HuH-7.5 (cell line): Measurements from ENCODE around the gene ADIPOR2.

Experiments used
- DNase-seq: peaks from one replicate; pipeline ENCODE4 v3.0.0; 2011; ENCODE audit warnings: low spot score

The ADIPOR2 gene

DNA sequence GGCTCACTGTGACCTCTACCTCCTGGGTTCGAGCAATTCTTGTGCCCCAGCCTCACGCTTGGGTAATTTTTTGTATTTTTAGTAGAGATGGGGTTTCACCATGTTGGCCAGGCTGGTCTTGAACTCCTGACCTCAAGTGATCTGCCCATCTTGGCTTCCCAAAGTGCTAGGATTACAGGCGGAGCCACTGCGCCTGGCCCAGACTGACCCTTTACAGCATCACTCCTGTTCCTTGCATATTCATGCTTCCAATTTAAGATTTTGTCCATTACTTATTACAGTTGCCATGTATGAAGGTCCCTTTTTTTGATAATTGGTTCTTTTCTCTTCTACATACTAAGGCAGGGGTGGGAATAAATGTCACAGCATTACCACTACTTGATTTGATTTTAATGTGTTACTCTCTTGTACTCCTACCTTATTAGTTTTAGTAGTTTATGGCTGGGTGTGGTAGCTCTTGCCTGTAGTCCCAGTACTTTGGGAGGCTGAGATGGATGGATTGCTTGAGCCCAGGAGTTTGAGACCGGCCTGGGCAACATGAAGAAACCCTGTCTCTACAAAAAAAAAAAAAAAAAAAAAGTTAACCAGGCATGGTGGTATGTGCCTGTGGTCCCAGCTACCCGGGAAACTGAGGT is 46.9 kb downstream of the ADIPOR2 start:
- DNase-seq: no peak

DNA sequence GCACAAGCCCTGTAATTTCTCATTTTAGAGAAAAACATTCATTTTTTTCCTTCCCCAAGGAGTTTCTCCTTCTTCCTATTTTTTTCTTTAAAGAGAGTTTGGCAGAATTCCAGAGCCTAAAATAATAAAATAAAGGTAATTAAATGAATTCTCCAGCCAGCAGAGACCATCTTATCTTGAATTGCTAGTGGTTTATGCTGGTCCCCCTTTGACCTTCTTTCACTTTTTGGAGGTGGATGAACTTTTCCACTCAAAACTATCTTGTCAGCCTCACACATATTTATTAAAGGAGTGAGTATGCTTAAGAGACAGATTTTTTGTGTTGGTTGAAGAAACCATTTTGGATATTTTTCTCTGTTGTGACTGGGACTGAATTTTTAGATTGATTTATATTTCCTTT is 47.6 kb downstream of the ADIPOR2 start:
- DNase-seq: no peak

DNA sequence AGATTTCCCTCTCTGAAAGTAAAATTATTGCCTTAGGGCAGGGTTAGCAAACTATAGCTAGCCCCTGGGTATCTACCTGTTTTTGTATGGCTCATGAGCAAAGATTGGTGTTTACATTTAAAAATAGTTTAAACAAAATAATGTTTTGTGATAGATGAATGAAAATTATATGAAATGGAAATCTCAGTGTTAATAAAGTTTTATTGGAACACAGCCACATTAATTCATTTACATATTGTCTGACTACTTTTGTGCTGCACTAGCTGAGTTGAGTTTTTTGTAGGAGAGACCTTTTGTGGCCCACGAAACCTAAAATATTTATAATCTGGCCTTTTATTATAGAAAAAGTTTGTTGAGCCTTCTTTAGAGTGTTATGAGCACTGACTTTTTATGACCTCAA is 48.5 kb downstream of the ADIPOR2 start:
- DNase-seq: no peak

DNA sequence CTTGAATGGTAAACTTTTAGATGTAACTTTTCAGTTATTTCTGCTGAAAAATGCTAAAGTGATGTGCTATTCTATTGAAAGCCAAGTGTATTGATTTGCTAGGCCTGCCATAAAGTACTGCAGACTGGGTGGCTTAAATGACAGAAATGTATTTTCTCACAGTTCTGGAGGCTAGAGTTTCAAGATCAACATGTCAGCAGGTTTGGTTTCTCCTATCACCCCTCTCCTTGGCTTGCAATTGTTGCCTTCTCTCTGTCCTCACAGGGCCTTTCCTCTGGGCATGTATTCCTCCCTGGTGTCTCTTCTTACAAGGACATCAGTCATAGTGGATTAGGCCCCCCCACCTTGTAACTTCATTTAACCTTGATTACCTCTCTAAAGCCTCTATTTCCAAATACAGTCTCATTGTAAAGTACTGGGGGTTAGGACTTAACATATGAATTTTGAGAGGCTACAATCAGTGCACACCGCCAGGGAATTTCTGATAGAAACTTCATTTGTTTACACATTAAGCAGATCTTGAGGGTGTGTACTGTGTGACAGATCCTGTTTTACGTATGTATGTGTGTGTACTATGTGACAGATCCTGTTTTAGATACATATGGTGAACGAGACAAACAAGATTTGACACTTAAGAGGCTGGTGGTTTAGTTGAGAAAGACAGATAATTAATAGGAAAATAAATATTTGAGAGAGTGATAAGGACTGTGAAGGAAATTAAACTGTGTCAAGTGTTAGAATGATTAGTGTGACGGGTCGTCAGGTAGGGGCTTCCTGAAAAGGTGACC is 49.5 kb downstream of the ADIPOR2 start:
- DNase-seq: no peak

DNA sequence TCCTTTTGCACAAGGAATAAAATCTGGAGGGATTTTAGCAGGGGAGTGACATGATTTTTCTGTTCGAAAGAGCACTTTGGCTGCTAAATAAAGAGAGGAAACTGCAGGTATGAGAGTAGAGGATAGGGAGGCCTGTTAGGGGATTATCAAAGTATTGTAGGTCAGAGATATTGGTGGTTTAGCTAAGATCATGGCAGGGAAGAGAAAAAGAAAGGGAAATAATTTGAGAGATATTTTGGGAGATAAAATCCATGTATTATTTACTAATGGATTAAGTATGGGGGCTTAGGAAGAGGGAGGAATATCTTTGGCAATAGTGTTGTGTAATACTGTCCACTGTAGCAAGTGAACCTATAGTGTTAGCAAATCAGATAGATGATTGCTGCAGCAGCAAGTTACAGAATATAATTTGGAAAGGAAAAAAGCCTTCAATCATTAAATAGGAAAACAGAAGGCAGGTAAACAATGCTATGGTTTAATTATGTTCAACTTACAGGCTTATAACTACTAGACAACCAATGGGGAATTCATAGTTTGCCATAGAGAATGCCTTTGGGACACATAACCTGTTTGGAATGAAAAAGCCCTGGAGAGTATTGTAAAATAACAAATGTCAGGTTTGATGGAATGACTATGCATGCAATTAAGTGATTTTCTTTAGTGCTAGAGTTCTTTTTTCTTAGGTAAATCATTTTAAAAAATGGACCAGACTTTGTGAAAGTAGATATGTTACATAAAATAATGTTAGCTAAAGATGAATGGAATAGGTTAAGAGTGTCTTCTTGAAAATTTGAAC is 50.5 kb downstream of the ADIPOR2 start:
- DNase-seq: peak; percentile 7

DNA sequence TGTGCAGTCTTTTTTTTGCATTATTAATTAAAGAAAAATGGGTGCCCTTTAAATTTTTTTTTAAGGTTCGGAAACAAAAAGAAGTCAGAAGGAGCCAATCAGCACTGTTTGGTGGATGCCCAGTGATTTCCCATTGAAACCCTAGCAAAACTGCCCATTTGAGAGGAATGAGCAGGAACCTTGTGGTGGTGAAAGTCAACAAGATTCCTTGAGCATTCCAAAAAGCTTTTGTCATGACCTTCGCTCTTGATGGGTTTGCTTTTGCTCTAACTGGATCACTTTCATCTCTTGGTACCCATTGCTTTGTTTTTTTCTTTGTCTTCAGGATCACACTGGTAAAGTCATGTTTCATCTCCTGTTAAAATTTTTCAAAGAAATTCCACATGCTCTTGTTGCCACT is 54.1 kb downstream of the ADIPOR2 start:
- DNase-seq: no peak

DNA sequence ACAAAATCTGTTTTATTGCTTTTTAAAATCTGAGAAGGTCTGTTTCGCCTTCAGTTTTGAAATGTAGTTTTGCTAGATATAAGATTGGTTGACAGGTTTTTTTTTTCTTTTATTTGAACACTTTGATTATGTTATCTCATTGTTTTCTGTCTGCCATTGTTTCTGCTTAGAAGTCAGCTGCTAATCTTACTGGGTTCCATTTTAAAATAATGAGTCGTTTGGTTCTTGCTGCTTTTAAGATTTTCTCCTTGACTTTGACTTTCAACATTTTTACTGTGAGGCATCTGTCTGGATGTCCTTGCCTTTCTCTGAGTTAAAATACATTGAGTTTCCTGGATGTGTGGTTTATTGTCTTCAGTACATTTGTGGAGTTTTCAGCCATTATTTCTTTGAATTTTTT is 56.7 kb downstream of the ADIPOR2 start:
- DNase-seq: no peak

DNA sequence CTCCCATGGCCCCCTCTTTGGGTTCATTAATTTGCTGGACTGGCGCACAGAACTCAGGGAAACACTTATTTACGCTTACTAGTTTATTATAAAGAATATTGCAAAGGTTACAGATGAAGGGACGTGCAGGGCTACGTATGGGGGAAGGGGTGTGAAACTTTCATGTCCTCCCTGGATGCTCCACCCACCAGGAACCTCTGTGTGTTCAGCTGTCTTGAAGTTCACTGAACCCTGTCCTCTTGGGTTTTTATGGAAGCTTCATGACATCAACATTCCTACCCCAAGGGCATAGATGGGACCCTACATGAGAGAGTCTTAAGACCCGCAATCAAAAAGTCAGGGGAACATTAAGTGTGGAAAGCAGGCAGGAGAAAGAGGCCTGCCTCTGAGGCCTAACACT is 58.1 kb downstream of the ADIPOR2 start:
- no peak for DNase-seq

DNA sequence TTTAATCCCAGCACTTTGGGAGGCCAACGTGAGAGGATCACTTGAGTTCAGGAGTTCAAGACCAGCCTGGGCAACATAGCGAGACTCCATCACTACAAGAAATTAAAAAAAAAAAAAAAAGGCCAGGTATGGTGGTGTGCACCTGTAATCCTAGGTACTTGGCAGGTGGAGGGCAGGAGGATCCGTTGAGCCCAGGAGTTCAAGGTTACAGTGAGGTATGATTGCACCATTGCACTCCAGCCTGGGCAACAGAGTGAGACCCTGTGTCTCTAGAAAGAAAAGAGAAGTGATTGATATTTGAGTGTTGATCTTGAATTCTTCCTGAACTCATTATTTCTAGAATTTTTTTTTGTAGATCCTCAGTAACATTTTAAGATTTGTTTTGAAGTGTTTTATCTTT is 59.4 kb downstream of the ADIPOR2 start:
- DNase-seq: no peak

DNA sequence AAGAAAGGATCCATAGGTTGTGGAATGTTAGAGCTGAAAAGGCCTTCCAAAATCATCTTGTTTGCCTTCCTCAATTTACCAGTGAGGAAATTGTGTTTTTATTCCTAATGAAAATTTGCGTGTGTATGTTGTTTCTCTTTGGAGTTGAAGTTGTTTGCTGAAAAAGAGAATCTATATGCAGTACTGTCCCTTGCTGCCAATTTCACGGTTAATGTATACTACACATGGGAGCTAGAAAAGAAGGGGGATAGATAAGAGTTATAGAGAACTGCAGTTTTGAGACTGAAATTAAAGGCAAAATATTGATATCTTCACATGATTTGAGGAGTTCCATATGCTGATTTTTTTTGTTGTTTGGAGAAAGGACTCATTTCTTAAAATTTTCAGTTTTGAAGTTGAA is 67.5 kb downstream of the ADIPOR2 start:
- no peak for DNase-seq

DNA sequence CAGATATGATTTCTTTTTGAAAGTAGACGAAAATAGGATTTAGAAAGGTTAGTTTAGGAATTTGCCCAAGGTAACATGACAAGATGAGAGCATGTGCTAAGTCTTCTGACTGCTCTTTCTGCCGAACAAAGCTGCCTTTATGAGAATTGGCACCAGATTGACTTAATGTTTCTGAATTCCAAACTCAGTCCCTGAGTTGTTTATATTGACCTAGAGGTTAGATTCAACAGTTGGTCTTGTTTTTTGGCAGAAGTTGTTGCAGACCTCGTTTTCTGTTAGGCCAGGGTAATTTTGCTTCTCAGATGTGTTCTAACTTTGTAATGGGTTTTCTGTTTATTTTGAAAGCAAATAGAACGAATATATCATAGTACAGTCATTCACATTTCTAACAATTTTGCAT is 68.0 kb downstream of the ADIPOR2 start:
- DNase-seq: no peak

DNA sequence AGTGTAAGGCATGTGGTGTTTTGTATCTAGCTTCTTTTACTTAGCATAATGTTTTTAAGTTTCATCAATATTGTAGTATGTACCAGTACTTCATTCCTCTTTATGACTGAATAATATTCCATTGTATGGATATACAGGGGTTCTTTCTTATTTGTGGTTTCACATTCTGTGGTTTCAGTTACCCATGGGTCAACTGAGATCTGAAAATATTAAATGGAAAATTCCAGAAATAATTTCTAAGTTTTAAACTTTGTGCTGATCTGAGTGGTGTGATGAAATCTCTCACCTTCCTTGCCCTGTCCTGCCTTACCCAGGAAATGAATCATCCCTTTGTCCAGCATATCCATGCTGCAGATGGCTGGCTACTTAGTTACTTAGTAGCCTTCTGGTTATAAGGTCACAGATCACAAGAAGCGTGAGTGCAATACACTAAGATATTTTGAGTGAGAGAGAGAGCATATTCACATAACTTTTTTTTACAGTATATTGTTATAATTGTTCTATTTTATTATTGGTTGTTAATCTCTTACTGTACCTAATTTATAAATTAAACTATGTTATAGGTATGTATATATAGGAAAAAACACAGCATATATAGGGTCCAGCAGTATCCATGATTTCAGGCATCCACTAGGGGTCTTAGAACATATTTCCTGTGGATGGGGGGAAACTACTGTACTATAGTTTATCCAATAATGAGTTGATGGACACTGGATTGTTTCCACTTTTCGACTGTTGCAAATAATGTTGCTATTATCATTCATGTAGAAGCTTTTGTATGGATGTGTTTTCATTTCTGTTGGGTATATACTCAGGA is 69.9 kb downstream of the ADIPOR2 start:
- no peak for DNase-seq

DNA sequence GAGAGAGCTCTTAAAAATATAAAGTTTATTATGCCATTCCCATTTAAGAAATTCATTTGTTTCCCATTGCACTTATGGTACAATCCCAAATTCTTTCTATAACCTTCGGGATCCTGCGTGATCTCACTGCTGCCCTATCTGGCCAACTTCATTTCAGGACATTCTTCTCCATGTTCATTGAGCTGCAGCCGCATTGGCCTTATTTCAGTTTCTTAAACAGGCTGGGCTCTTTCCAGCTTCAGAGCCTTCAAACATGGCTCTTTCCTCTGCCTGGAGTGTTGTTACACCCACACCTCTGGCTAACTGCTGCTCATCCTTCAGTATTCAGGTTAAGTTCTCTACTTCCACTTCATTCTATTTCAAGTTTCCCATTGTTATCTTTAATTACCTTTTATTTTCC is 71.0 kb downstream of the ADIPOR2 start:
- no peak for DNase-seq

DNA sequence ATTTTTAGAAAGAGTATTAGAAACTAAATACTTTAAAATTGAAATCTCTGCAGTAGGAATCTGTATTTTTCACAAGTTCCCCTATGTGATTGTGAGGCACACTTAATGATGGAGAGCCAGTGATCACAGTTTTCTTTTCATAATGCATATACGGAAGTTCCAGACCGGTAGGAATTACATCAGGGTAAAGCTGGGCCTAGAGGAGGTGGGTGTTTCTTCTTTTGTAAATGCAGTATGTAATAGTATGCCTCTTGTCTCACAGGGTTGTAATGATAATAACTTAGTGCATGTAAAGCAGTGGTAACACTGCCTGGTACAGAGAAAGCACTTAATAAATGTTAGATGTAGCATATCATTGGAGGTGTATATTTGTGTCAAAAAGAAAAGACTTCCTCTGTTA is 72.3 kb downstream of the ADIPOR2 start:
- DNase-seq: no peak

DNA sequence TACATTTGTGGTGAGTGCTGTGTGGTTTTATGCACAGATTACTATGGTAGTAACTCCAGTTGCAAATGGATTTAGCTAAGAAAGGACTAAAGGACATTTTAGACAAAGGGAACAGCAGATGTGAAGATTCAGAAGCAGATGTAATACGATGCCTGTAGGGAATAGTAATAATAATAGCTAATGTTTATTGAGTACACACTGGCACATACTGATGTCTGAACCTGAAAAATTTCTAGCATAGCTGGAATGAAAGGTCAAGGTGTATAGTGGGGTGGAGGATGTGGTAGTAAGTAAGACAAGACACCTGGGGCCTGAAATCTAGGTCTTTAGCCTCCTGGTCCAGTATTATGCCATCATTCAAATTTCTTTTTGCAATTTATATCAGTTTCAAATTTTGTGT is 75.2 kb downstream of the ADIPOR2 start:
- DNase-seq: no peak

DNA sequence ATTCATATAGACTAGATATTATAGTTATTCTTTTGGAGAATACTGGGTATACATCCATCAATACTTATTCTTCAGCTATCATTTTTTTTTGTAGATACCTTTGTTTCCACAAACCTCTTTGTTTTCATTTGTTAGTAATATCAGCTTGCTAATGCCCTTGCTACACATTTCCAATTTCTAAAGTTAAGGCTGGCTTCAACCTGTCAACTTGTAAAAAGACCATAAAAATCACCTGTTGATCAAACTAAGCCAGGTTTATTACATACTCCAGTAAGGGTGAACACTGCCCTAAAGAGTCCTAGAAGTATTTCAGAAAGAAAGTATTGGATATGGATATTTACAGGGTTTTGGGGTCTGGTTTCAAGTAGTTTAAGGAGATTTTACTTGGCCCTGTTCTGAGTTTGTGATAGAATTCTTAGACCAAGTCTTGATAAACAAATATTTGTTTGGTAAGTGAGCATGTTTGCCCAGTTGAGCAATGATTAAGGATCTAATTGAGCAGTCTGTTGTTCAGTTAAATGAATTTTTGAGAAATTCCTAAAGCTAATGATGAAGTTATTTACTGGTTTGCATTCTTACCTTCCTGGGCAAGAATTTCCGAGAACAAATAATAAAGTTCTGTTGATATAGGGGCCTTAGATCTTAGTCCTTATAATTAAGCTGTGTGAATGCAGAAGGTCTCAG is 76.7 kb downstream of the ADIPOR2 start:
- no peak for DNase-seq

DNA sequence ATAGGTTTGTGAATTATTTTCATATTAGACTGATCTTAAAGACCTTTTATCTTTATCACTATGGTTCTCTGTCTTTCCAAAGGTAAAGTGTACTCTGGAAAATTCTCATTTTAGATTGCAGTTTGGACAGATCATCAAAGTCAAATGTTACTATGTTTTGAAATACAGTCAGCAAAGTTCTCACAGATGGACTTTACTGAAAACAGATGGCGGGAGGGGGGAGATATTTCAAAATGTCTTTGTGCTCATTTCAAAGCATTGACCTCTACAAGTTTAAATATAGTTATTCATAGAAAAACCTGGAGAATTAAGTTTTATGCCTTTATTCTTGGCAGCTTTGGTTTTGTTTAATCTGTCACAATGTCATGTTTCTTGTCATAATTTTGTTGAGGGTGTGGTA is 77.7 kb downstream of the ADIPOR2 start:
- DNase-seq: no peak

DNA sequence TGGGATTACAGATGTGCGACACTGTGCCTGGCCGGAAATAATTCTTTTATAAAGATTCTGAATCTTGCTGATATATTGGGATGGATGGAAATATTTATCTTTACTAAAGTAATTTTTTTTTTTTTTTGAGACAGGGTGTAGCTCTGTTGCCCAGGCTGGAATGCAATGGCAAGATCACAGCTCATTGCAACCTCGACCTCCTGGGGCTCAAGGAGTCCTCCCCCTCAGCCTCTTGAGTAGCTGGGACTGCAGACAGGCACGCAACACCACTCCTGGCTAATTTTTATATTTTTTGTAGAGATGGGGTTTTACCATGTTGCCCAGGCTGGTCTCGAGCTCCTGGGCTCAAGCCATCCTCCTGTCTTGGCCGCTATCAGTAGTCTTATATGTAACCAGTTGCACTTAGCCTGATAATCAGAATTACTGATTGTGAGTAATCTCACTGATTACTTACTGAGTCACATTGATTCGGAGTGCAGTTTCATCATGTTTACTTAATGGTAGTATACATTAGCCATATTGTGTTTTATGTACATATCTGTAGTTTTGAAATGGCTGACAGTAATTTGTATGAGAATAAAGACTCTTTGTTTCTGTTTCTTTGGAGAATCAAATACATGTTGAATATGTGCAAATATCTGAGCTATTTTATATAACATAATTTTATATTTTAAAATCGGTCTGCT is 79.1 kb downstream of the ADIPOR2 start:
- DNase-seq: no peak

DNA sequence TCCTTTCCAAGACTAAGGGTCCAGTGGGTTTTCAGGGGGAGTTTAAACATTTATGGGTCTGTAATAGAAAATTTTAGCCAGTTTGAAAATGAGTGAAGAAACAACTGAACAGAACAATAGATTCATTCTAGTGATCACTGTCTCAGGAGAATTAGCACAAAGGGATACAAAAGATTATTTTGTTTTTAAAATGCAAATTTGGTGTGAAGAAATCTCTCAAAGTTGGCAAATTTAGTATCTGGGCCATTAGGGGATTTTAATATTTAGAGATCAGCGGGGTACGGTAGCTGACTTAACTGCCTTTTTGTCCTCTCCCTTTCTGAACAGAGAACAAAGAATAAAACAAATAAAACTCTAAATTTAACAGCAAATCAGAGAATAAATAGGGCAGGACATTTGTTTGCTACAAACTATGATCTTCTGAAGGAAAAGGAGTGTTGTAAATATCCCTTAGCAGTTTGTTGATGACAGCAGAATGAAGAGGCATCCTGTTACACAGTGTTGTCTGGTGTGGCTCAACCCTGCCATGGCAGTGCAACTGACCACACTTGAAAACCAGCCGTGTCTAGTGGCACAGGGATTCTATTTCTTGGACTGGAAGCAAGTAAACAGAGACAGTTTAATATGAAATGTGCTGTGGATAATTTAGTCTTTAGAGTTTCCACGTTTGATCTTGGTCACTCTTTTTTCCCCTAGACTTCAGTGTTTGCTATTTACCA is 83.2 kb downstream of the ADIPOR2 start:
- DNase-seq: no peak

DNA sequence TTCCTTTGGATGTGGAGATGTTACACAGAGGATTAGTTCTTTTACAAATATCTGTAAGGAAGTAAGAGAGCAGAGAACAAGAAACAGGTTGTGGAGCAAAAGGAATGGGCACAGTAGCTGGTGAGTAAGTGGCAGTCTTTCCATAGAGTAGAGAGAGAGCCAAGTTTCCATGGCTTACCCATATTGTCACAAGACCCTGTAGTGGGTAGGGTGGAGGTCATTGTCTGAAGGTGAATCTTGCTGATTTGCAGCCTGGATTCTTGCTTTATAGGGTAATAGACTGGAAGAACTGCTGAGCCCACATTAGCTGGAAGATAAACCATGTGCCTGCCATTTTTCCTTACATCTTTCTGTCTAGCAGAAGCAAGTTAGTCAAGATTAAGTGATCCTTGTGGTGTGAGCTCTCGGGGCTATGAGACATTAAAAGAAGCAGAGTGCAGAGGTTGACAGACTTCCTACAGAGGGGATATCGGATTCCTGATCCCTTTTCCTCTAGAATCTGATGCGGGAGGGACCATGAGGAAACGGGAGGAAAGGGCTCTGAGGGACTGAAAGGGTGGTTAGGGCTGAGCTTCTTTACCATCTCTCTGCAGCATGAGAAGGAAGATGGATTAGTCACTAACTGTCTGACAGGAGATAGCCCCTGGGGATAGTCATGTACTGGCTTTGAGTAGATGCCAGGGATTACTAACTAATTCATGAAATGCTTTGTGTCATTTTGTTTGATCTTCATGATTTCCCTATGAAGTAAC is 85.5 kb downstream of the ADIPOR2 start:
- no peak for DNase-seq
